ENCODE results near the gene BCAS3. TPM values are rescaled to one million over a fixed set of nuclear protein-coding genes. Genes with fewer than 3 reads are reported as not detected.

The BCAS3 gene
- polyA plus RNA-seq, 1 donor from 2014 or later: 21.6 TPM

DNA sequence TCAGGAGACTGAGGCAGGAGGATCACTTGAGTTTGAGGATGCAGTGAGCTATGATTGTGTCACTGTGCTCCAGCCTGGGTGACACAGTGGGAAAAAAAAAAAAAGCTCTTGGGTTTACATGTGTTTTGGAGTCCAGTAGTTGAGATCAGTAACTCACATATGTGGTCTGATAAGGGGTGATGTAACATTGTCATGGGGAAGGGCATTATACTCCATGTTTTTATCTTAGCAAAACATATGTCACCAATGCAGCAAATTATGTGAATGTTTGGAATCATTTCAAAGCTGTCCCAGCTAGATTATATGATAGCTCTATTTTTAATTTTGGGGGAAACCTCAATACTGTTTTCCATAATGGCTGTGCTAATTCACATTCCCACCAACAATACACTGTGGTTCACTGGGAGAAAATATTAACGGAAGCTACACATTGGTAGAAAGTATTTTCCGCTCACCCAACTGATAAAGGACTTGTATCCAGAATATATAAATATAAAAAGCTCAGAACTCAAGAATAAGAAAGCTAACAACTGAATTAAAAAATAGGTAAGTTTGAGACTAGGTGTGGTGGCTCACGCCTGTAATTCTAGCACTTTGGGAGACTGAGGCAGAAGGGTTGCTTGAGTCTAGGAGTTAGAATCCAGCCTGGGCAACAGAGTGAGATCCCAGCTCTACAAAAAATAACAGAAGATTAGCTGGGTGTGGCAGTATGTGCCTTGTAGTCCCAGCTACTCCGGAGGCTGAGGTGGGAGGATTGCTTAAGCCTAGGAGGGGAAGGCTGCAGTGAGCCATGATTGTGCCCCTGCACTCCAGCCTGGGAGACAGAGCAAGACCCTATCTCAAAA lies 497.9 kb downstream of the BCAS3 start:
- Histone ChIP-seq H2AFZ (ENCODE audit: low read depth, low read length) (no peak overlapping the region), H3K4me3 (ENCODE audit: low read length) (no peak overlapping the region), H3K27me3 (ENCODE audit: insufficient read depth, low read depth, low read length) (no peaks in the 10 kb centered on the region), H3F3A (ENCODE audit: insufficient read depth, low read length, poor library complexity, severe bottlenecking) (no peaks in the 10 kb centered on the region), H3K9me2 (ENCODE audit: insufficient read depth, low read length) (no peaks in the 10 kb centered on the region), H4K20me1 (ENCODE audit: insufficient read depth) (no peaks in the 10 kb centered on the region), H3K4me2 (ENCODE audit: low read length) (no peak overlapping the region), H3K36me3 (ENCODE audit: insufficient read depth, low read length) (no peaks in the 10 kb centered on the region), H3K27ac (ENCODE audit: low read length) (no peak overlapping the region), H3K79me2 (replicated peaks; ENCODE audit: insufficient read depth, low read length) (no peaks in the 10 kb centered on the region), H3K9me3 (ENCODE audit: low read length) (no peaks in the 10 kb centered on the region), H3K9ac (ENCODE audit: low read length) (no peak overlapping the region)
- TF ChIP-seq SMC3 (conservative IDR thresholded peaks at IDR 0.05; ENCODE audit: poor library complexity) (no peak), EP300 (conservative IDR thresholded peaks at IDR 0.05; ENCODE audit: poor library complexity, severe bottlenecking) (no peak), RAD21 (conservative IDR thresholded peaks at IDR 0.05) (no peak), TAF1 (IDR thresholded peaks at IDR 0.05; ENCODE audit: low read depth) (no peak), EZH2 (IDR thresholded peaks at IDR 0.05; ENCODE audit: borderline replicate concordance, insufficient read depth, low read length, poor library complexity, severe bottlenecking) (no peak), CTCF (IDR thresholded peaks at IDR 0.05; ENCODE audit: poor library complexity, severe bottlenecking) (no peak), MXI1 (conservative IDR thresholded peaks at IDR 0.05; ENCODE audit: poor library complexity, severe bottlenecking) (no peak), POLR2AphosphoS5 (IDR thresholded peaks at IDR 0.05) (no peak)
- TF ChIP-seq, protein P1, sequence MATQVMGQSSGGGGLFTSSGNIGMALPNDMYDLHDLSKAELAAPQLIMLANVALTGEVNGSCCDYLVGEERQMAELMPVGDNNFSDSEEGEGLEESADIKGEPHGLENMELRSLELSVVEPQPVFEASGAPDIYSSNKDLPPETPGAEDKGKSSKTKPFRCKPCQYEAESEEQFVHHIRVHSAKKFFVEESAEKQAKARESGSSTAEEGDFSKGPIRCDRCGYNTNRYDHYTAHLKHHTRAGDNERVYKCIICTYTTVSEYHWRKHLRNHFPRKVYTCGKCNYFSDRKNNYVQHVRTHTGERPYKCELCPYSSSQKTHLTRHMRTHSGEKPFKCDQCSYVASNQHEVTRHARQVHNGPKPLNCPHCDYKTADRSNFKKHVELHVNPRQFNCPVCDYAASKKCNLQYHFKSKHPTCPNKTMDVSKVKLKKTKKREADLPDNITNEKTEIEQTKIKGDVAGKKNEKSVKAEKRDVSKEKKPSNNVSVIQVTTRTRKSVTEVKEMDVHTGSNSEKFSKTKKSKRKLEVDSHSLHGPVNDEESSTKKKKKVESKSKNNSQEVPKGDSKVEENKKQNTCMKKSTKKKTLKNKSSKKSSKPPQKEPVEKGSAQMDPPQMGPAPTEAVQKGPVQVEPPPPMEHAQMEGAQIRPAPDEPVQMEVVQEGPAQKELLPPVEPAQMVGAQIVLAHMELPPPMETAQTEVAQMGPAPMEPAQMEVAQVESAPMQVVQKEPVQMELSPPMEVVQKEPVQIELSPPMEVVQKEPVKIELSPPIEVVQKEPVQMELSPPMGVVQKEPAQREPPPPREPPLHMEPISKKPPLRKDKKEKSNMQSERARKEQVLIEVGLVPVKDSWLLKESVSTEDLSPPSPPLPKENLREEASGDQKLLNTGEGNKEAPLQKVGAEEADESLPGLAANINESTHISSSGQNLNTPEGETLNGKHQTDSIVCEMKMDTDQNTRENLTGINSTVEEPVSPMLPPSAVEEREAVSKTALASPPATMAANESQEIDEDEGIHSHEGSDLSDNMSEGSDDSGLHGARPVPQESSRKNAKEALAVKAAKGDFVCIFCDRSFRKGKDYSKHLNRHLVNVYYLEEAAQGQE (IDR thresholded peaks at IDR 0.05; ENCODE audit: borderline replicate concordance): no peak

- Histone ChIP-seq H3K79me2 (replicated peaks; ENCODE audit: insufficient read depth, low read length) (no peaks in the 10 kb centered on the region), H3K9me2 (ENCODE audit: insufficient read depth, low read length) (no peaks in the 10 kb centered on the region), H3K36me3 (ENCODE audit: insufficient read depth, low read length) (no peaks in the 10 kb centered on the region), H3K4me2 (ENCODE audit: low read length) (no peak overlapping the region), H3K27ac (ENCODE audit: low read length) (no peak overlapping the region), H3F3A (ENCODE audit: insufficient read depth, low read length, poor library complexity, severe bottlenecking) (no peaks in the 10 kb centered on the region), H3K9ac (ENCODE audit: low read length) (no peak overlapping the region), H3K4me3 (ENCODE audit: low read length) (no peak overlapping the region), H4K20me1 (ENCODE audit: insufficient read depth) (no peaks in the 10 kb centered on the region), H3K9me3 (ENCODE audit: low read length) (no peaks in the 10 kb centered on the region), H2AFZ (ENCODE audit: low read depth, low read length) (no peak overlapping the region), H3K27me3 (ENCODE audit: insufficient read depth, low read depth, low read length) (no peaks in the 10 kb centered on the region)
- no peak for TF ChIP-seq SMC3 (conservative IDR thresholded peaks at IDR 0.05; ENCODE audit: poor library complexity)
- no peak for TF ChIP-seq EP300 (conservative IDR thresholded peaks at IDR 0.05; ENCODE audit: poor library complexity, severe bottlenecking)
- no peak for TF ChIP-seq RAD21 (conservative IDR thresholded peaks at IDR 0.05)
- no peak for TF ChIP-seq POLR2AphosphoS5 (IDR thresholded peaks at IDR 0.05)
- no peak for TF ChIP-seq TAF1 (IDR thresholded peaks at IDR 0.05; ENCODE audit: low read depth)
- TF ChIP-seq, protein P1 (IDR thresholded peaks at IDR 0.05; ENCODE audit: borderline replicate concordance): no peak
- no peak for TF ChIP-seq MXI1 (conservative IDR thresholded peaks at IDR 0.05; ENCODE audit: poor library complexity, severe bottlenecking)
- no peak for TF ChIP-seq CTCF (IDR thresholded peaks at IDR 0.05; ENCODE audit: poor library complexity, severe bottlenecking)
- no peak for TF ChIP-seq EZH2 (IDR thresholded peaks at IDR 0.05; ENCODE audit: borderline replicate concordance, insufficient read depth, low read length, poor library complexity, severe bottlenecking)
Observed at GRCh38 chr17:61177351-61177750, 499.7 kb downstream of the BCAS3 start.
